Stimulated activated CD4-positive, alpha-beta T cell treated with anti-CD3 and anti-CD28 coated beads, TNF-alpha, amount 100 ng/mL, for 48 hours (primary cell): Measurements from ENCODE around the gene LBH.

Source experiments
- DNase-seq, 3 donors: peaks; one replicate each; pipeline ENCODE4 v3.0.0-alpha.2; 2020; ENCODE audit warnings: low read depth in 3 of 3

Gene LBH

GRCh38 chr2:30235008-30235655 lies 3.8 kb downstream of the LBH start:
- peak in 2 of 3 donors; percentile 43 to 66 for DNase-seq

DNA sequence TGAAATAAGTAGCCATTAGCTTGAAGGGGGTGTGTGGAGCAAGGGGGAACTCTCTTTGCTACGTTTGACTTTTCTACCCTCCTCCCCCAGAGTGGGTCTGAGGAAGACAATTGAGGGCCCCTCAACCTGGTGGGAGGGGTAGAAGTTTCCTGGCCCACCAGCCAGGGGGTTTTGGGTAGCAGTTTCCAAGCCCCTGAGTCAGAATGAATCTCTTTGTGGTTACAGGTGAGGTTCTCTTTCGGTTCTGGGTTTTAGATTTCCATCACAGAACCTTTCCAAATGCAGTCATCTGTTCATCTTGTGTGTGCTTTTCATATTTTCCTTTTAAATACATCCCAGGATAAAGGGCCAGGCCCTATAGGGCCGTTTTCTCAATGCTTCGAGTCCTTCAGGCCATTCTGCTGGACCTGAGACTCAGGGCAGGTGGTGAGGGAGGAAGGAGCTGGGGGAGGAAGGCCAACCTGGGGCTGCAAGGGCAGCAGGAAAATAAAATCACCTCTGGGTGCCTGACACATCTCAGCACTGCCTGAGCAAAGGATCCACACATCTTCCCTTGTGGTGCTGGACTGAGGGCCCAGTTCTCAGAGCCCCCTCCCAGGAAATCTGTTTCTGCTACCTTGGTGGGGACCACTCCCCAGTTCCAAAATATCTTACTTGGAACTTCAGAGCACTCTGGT lies 4.7 kb downstream of the LBH start:
- DNase-seq: no peak

DNA sequence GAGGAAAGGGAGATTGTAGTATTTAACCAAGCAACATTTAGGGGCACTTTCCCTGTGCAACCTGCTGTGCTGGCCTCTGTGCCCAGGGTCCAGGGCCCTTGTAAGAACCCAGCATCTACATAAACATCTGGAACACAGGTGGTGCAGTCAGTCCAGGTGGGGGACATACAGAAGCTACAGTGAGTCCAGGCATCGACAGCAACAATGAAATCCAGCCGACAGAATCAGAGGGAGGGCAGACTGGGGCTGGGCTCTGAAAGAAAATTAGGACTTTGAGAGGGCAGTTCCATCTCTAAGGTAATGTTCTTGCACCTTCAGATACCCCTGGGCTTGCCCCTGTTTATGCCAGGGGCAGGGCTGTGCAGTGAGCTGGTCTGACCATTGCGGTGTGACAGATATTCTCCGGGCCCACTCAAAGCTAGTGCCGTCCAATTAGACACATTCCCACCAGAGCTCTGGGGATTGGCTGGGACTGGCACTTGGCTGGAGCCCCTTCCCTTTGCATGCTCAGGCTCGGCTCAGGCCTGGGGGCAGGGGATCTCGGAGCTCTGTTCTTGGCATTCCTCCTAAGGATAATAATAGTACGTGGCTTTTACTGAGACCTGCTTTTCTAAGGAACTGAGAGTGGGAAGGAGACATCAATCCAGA lies 5.4 kb downstream of the LBH start:
- no peak for DNase-seq

DNA sequence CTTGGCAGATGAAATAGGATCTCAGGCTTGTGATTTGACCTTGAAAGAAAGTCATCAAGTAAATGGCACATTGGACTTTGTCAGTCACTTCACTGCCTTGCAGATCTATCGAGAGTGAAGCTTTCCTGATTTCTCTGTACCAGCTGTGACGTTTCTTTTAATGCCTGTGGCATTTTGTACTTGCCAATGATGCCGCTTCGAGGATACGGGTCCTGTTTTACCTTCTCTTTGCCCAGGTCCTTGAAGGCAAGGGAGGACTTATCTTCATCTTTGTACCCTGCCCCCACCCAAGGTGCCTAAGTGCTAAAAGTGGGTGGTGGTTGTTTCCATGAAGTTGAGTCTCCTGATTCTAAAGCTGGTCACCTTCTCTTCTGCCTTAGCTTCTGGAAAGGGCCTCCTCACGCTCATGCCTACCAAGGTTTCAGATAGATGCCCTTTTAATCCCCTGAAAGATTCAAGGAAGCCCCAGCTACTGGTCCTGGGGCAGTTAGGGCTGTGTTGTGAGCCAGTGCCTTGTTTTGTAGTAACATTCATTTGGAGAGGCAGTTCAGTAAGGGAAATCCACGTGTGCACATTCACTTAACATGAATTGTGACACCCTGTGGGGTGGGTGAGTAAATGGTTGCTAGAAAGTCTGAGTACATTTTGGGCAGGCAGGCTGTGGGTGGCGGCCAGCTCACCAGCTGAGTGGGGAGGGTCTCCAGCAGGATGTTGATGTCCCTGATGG lies 6.1 kb downstream of the LBH start:
- no peak for DNase-seq

GRCh38 chr2:30237966-30238800 lies 6.8 kb downstream of the LBH start:
- no peak for DNase-seq

- DNase-seq: peak in 2 of 3 donors; percentile 50 to 69
Observed at GRCh38 chr2:30239308-30239985, 8.1 kb downstream of the LBH start.

DNA sequence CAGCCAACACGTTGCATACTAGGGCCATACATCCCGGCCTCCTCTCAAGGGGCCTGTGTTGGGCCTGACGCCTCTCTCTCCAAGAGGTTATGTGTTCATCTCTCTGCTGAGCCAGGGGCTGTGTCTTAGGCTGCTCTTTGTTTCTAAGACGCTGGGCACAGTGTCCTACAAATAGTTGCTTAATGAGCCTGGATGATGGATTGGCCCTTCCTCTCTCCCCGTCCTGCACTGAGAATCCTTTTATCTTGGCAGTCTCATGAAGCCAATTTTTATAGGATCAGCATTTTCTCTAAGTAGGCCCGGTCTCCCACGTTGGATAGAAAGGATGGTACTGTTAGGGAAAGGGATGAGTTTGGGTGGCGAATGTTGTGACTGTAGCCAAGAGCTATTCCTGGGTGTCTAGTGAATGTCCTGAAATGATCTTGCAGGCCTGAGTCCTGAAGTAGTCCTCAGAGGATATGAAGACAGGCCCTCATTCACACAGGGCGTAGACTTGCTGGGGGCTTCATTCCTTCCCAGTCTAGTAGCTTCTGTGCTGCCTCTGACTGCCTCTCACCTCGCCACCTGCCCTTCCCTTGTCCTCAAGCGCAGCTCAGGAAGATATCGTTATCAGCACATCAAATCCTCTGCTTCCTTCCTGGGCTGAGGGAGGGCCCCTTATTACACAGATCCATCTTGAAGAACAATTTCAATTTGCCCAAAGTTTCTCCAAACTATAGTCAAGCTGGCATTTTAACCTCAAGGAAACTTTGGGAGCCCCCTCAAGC lies 8.8 kb downstream of the LBH start:
- DNase-seq: no peak

DNA sequence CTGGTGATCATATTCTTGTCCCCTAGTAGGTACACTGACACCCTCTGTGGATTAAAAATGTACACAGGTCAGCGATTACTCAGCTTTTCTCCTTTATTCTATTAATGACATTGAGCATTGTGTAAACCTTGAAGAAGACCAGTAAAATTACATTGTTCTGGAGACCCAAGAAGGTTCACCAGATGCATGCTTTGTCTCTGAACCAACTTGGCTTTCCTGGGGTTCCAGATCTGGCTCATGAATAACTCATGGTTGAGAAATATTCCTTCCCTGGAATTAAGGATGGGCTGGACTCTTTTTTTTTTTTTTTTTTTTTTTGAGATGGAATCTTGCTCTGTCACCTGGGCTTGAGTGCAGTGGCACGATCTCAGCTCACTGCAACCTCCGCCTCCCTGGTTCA lies 11.9 kb downstream of the LBH start:
- no peak for DNase-seq

GRCh38 chr2:30245364-30245763 lies 14.0 kb downstream of the LBH start:
- DNase-seq: no peak

DNA sequence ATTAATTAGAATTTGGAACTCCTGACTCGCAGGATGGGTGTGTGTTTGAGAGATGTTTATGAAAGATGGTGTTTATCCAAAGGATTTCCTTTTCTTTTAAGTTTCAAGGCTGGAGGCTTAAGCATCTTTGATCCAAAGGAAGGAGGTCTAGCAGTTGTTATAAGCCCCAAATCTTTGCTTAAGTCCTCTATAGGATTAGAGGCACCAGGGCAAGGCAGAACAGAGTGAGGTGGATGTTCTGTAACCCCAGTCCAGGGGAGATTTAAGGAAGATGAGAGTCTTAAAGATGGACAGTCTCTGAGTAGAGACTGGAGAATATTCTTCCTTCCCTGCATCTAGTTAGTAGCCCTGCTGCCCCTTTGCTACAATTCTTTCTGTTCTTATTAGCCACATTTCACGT lies 17.5 kb downstream of the LBH start:
- DNase-seq: no peak

DNA sequence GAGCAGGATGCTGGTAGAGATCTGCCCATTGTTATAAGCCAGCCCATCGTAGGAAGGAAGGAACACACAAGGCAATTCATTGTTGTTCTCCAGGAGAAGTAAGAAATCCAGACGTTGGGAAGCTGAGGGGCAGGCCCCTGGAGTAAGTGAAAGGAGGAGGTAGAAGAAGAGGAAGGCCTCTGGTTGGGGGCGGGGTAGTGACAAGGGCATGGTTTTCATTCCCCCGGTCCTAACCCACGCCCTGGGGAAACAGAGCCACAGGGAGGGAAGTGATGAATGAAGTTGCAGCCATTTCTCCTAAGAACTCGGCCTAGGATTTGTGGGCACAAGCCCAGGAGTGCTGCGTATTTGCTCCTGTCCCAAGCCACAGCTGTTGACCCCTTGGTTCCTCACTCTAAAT lies 18.0 kb downstream of the LBH start:
- no peak for DNase-seq

DNA sequence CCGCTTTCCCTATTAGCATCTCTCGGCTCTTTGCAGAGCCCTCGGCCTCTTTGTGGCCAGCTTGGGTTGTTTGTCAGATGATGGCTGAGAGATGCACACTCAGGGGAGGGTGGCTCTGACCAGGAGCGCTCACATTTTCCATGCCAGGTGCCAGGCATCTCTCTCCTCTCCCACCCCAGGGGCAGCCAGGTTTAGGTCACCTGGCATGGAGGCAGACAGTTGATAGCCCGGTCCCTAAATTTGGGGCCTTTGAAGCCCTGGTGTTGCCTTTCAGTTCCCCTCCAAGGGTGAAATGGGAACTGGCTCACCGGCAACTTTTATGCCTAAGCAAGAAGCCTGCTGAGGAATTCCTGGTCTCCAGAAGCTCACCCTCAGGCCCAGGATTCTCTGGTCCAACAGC lies 19.1 kb downstream of the LBH start:
- DNase-seq: no peak

DNA sequence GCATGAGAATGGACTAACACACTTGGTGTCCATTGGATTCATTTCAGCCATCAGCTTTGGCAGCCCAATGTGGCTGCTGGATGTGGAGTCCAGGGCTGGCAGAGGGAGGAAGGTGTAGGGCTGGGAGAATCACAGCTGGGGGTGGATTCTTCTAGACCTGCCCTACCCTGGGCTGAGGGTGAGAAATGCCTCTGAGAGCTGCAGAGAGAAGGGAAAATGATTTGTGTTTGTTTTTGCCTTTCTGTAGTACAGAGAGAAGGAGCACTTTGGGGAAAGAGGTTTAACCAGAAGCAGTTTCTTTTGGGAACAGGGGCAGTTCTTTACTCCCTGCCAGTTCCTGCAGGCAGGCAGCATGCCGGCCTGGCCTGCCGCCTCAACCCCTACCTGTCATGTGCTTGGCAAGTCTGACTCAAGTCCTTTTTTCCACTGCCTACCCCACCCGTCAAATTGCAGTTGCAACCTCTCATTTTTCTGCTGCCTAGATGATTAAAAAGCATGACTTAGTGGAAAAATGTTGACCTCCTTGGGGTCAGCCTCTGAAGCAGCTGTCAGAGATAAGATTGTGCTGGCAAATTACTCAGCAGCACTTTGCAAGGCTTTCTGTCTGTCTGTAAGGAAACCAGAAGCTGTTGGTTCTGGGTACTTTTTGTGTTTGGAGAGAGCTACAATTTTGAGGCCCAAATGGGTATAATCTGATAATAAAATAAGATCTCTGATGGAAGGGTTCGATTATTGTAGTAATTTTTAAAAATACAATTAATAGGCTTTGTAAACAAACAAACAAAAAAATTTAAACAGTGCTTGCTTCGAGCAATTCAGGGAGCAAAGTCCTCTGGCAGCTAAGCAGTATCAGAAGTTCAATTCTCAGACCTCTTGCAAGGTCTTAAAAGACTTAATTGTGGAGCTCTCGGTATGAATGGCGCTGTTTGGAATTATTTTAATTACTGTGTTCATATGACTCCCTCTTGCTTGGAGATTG lies 21.7 kb downstream of the LBH start:
- DNase-seq: peak in 1 of 3 donors; percentile 71

GRCh38 chr2:30253873-30254684 lies 22.7 kb downstream of the LBH start:
- no peak for DNase-seq

DNA sequence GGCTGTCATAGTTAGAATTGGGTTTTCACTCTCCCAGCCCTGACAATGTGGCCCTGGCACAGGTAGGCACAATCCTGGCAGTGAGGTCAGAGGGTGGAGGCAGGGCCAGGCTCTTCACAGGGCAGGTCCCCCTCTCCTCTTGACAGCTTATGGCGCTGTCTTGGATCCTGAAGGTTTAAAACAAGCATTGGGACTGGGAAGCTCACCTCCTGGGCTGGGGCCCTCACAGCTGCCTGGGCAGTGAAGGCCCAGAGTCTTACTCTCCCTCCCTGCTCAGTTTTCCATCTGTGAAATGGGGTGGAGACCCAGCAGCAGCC lies 23.3 kb downstream of the LBH start:
- DNase-seq: no peak

DNA sequence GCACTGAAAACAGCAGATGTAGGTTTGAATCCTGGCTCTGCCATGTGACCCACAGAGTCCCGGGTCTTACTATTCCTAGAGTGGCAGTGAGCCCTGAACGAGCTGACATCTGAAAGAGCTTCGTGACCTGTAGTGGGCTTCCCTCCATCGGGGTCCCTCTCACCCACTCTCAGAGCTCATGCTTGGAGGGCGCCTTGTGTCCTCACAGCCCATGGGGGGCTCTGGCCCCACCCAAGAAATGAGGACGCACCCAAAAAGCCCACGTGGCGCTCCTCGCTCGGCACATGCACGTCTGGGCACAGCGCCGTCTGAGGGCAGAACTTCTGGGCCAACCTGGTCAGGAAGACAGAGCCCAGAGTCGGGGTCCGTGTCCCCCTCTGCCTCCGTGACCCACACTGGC lies 23.7 kb downstream of the LBH start:
- DNase-seq: no peak

DNA sequence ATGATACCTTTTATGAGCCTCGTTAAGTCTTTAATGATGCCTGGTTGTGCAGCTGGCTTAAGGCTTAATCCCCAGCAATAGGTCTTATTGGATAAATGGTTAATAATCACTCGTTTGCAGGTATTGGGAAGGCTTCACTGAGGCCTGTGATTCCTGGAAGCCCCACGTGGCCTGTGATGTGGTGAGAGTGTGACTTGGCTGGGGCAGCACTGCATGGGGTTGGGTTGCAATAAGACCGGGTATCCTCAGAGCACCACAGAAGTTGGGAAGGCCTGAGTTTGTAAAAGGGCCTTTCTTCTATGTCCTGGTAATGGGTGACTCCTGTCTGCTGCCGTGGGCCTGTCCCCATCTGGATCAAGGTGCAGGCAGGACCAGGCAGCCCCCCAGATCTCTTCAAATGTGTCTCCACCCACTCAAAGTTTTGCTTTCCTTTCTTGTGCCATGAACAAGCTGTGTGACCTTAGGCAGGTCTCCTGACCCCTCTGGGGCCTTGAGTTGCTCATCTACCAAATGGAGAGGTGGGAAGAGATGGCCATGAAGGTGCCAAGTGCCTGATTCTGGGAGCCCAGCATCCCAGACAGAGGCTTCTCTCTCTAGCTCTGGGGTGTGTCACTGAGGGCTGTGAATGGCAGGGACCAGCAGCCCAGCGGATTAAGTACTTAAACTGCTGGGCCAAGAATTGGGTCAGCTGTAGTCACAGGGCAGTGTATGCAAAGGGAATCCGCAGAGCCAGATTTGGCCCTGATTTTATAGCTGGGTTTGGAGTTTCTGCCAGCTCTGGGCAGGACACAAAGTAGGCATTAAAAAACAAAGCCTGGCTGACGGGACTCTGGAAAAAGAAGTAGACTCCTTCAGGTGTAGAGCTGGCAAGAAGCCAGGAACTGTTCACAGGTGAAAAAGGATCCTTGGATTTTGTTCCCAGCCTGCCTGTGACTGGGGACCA lies 24.4 kb downstream of the LBH start:
- no peak for DNase-seq
